Upper lobe of left lung (tissue), 4 donors: Measurements from ENCODE around the gene ZNF24.

Experiments used
- CTCF ChIP-seq, 6 experiments: fragments of 450-650 bp in 4 of 6; fragments of 200-600 bp in 2 of 6; sonication (generic) in 2 of 6; IDR thresholded peaks; one replicate each; pipeline ENCODE4 v1.5.1; 2016 to 2019; ENCODE audit warnings: antibody characterized with exemption in 6 of 6
- EP300 ChIP-seq, 4 donors: sonication (generic); formaldehyde crosslinking; IDR thresholded peaks; one replicate each; pipeline ENCODE4 v1.5.1; 2017; ENCODE audit warnings: antibody characterized with exemption in 4 of 4, control low read depth in 2 of 4
- POLR2A ChIP-seq, 4 donors: fragments of 450-650 bp; IDR thresholded peaks; one replicate each; pipeline ENCODE4 v1.5.1; 2016 to 2017; ENCODE audit warnings: antibody characterized with exemption in 4 of 4, mild to moderate bottlenecking in 2 of 4
- POLR2AphosphoS5 ChIP-seq, 2 donors: sonication (generic); formaldehyde crosslinking; IDR thresholded peaks; one replicate each; pipeline ENCODE4 v1.5.1; 2017; ENCODE audit warnings: antibody characterized with exemption in 2 of 2

- TF ChIP-seq CTCF (IDR thresholded peaks at IDR 0.05) (no peak), POLR2A (IDR thresholded peaks at IDR 0.05) (no peak), EP300 (IDR thresholded peaks at IDR 0.05) (no peak), POLR2AphosphoS5 (IDR thresholded peaks at IDR 0.05) (no peak)
Measured at GRCh38 chr18:35283923-35284794, 60.1 kb downstream of the ZNF24 start.
